HepG2 (cell line): ENCODE measurements around the gene STARD10. TPM values are rescaled to one million over a fixed set of nuclear protein-coding genes. Genes with fewer than 3 reads are reported as not detected.

Experiments
- ARID4A ChIP-seq: sonication (generic); formaldehyde crosslinking; IDR thresholded peaks from 2 replicates; pipeline ENCODE4 v1.5.0; 2020; ENCODE audit warnings: mild to moderate bottlenecking, missing genetic modification reagents, borderline replicate concordance
- CHD4 ChIP-seq: fragments of 200-600 bp; sonication (generic); IDR thresholded peaks from 2 replicates; pipeline ENCODE4 v1.7.0; 2017; ENCODE audit warnings: mild to moderate bottlenecking, low read length, borderline replicate concordance
- FOSL1 ChIP-seq: sonication (generic); formaldehyde crosslinking; IDR thresholded peaks from 2 replicates; pipeline ENCODE4 v1.9.0; 2021; ENCODE audit warnings: missing genetic modification reagents, borderline replicate concordance
- FOXC1 ChIP-seq: sonication (generic); formaldehyde crosslinking; IDR thresholded peaks from 2 replicates; pipeline ENCODE4 v1.8.0; 2022; ENCODE audit warnings: mild to moderate bottlenecking, missing genetic modification reagents, borderline replicate concordance
- ISL2 ChIP-seq: sonication (generic); formaldehyde crosslinking; IDR thresholded peaks from 2 replicates; pipeline ENCODE4 v1.5.0; 2020; ENCODE audit warnings: missing genetic modification reagents
- KMT2B ChIP-seq: IDR thresholded peaks from 2 replicates; pipeline ENCODE4 v1.6.1; 2016; ENCODE audit warnings: missing genetic modification reagents, missing compliant biosample characterization
- NFAT5 ChIP-seq: sonication (generic); formaldehyde crosslinking; IDR thresholded peaks from 2 replicates; pipeline ENCODE4 v1.4.0; 2020; ENCODE audit warnings: missing genetic modification reagents
- PTBP1 ChIP-seq: fragments of 200-400 bp; formaldehyde crosslinking; IDR thresholded peaks from 2 replicates; pipeline ENCODE4 v1.6.1; 2018; ENCODE audit warnings: low read length, low read depth; ENCODE audit not compliant: poor library complexity, severe bottlenecking
- RNF2 ChIP-seq: fragments of 450-650 bp; conservative IDR thresholded peaks from 2 replicates; pipeline ENCODE4 v1.6.1; 2016; ENCODE audit warnings: low read depth
- TFE3 ChIP-seq: IDR thresholded peaks from 2 replicates; pipeline ENCODE4 v1.6.1; 2016
- ZNF354B ChIP-seq: sonication (generic); formaldehyde crosslinking; IDR thresholded peaks from 2 replicates; pipeline ENCODE4 v1.8.0; 2022; ENCODE audit warnings: mild to moderate bottlenecking, missing genetic modification reagents
- ZNF614 ChIP-seq: IDR thresholded peaks from 2 replicates; pipeline ENCODE4 v1.6.1; 2018; ENCODE audit warnings: missing biosample characterization, missing genetic modification reagents, inconsistent platforms, borderline replicate concordance
- ZNF652 ChIP-seq: IDR thresholded peaks from 2 replicates; pipeline ENCODE4 v1.6.1; 2016; ENCODE audit warnings: low read depth, borderline replicate concordance
- ZNF710 ChIP-seq: sonication (generic); formaldehyde crosslinking; IDR thresholded peaks from 2 replicates; pipeline ENCODE4 v1.5.0; 2020; ENCODE audit warnings: mild to moderate bottlenecking, missing genetic modification reagents, borderline replicate concordance
- ZSCAN9 ChIP-seq: IDR thresholded peaks from 2 replicates; pipeline ENCODE4 v1.6.1; 2016; ENCODE audit warnings: borderline replicate concordance
- polyA plus RNA-seq, 8 experiments: library from polyadenylated mRNA; depleted of rRNA in 3 of 8; stranded (reverse) in 7 of 8; unstranded in 1 of 8; fragments of >200 nt; fragmentation: Illumina TruSeq in 4 of 8; extraction: Trizol in 4 of 8; gene quantifications; 2 replicates each; pipeline versions ENCODE4 v1.2.1 to v1.2.3, GENCODE V29; 2011 to 2016; ENCODE audit warnings: low read depth in 4 of 8, missing spikeins in 1 of 8, mixed read lengths in 1 of 8; ENCODE audit not compliant: insufficient read depth in 1 of 8
- total RNA-seq, 5 experiments: library from RNA; depleted of rRNA; stranded (reverse); fragments of >200 nt; fragmentation: Illumina TruSeq; extraction: Trizol; gene quantifications; 2 replicates each; pipeline ENCODE4 v1.2.3, GENCODE V29; 2016; ENCODE audit warnings: low read depth in 1 of 5

STARD10 gene
- total and polyA plus RNA-seq, 2 of the 13 experiments (the other 11 are each of a cell fraction or from before 2014, with no cell fraction given) = 260 to 341 TPM

GRCh38 chr11:72724851-72725723, 68.8 kb downstream of the STARD10 start (continued):
- peak; percentile 25; the same call in 1 of the 2 replicates for TF ChIP-seq ARID4A (CRISPR knock-in tag)
- peak; percentile 52; the same call in 1 of the 2 replicates for TF ChIP-seq ZNF710
- no peak for TF ChIP-seq CHD4
- no peak for TF ChIP-seq ZNF614 (CRISPR knock-in tag)
- TF ChIP-seq FOSL1 (CRISPR knock-in tag) = no peak
- no peak for TF ChIP-seq PTBP1
- TF ChIP-seq ZNF652 (CRISPR knock-in tag) = no peak
- no peak for TF ChIP-seq NFAT5 (CRISPR knock-in tag)
- no peak for TF ChIP-seq FOXC1
- no peak for TF ChIP-seq ISL2 (CRISPR knock-in tag)
- TF ChIP-seq RNF2 = no peak
- TF ChIP-seq TFE3 (CRISPR knock-in tag) = 0 out of 2 replicates have a peak, but pooled peaks have one; percentile 24
- TF ChIP-seq ZNF354B = no peak
- TF ChIP-seq ZSCAN9 (CRISPR knock-in tag) = peak; percentile 45; the same call in 1 of the 2 replicates
- TF ChIP-seq KMT2B (CRISPR knock-in tag) = no peak
